Measurements from ENCODE around the gene AVEN.

GRCh38 chr15:34079904-34080303 lies 40.9 kb upstream of the AVEN start:
- TF ChIP-seq, protein P1, sequence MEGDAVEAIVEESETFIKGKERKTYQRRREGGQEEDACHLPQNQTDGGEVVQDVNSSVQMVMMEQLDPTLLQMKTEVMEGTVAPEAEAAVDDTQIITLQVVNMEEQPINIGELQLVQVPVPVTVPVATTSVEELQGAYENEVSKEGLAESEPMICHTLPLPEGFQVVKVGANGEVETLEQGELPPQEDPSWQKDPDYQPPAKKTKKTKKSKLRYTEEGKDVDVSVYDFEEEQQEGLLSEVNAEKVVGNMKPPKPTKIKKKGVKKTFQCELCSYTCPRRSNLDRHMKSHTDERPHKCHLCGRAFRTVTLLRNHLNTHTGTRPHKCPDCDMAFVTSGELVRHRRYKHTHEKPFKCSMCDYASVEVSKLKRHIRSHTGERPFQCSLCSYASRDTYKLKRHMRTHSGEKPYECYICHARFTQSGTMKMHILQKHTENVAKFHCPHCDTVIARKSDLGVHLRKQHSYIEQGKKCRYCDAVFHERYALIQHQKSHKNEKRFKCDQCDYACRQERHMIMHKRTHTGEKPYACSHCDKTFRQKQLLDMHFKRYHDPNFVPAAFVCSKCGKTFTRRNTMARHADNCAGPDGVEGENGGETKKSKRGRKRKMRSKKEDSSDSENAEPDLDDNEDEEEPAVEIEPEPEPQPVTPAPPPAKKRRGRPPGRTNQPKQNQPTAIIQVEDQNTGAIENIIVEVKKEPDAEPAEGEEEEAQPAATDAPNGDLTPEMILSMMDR (IDR thresholded peaks at IDR 0.05), result no peak
- TF ChIP-seq POLR2A (IDR thresholded peaks at IDR 0.05) (no peak), POLR2AphosphoS5 (IDR thresholded peaks at IDR 0.05) (no peak), EP300 (IDR thresholded peaks at IDR 0.05) (no peak)
